GM21786 (cell line): ENCODE measurements around the gene MCC.

ENCODE experiments used
- ATAC-seq: cut with Tn5 transposase; IDR thresholded peaks from one replicate; pipeline ENCODE4 v1.9.1; 2021; ENCODE audit not compliant: unreplicated experiment

MCC gene

DNA sequence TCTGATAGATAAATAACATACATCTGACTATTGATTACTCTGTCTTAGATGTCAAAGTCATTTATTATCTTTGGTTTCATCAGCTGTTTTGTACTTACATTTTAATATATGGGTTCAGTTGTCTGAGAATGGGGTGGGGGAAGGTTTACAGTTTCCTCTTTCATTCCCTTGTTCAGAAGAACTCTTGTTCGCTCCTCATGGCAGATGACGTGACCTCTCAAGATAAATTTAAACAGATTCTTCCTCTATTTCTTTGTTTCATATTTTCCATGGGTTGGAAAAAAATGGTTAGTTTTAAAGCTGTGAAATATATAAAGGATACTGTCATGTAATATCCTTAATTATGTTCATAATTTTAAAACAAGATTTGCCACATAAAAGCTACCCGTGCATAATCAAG is 114.8 kb downstream of the MCC start:
- ATAC-seq, result no peak

DNA sequence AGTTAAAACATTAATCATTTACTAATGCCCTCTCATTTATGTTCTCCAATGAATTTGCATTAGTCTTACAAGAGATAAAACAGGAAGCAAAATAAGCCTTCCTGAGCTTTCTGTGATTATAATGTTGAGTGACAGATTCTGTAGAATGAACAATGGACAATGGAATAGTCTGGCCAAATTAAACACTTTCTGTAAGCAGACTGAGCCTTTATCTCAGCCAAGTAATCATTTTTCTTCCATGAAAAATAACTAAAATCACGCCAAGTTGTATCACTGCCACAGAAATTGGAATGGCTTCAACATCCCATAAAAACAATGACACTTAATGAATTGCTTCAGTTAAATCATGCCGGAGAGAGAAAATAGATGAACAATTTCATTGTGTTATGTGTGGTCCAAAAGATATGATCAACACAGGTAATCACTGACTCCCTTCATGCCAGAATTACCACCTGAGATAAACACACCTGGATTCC is 116.5 kb downstream of the MCC start:
- ATAC-seq, result no peak

DNA sequence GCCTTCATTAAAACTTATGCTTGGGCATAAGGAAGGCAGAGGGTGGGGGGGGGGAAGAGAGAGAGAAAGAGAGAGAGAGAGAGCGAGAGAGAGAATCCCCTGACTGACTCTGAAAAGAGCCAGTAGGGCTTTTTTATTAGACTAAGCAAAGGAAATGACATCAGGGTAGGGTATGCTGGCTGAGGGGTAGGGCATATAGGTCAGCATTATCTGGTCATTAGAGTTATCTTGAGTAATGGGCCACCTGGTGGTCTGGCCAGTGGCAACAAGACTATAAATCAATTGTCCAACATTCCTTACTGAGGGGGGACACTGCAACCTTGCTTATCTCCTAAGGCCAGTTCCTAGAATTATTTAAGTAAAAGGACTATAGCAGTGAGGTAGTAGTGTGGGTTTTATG is 120.7 kb downstream of the MCC start:
- ATAC-seq, result no peak

DNA sequence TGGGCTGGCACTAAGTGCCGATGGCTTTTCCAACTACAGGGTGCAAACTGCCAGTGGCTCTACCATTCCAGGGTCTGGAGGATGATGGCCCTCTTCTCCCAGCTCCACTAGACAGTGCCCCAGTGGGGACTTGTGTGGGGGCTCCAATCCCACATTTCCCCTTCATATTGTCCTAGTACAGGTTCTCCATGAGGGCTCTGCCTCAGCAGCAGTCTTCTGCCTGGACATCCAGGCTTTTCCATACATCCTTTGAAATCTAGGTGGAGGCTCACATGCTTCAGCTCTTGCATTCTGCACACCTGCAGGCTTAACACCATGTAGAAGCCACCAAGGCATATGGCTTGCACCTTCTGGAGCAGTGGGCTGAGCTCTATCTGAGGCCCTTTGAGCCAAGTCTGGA is 123.8 kb downstream of the MCC start:
- ATAC-seq, result no peak

DNA sequence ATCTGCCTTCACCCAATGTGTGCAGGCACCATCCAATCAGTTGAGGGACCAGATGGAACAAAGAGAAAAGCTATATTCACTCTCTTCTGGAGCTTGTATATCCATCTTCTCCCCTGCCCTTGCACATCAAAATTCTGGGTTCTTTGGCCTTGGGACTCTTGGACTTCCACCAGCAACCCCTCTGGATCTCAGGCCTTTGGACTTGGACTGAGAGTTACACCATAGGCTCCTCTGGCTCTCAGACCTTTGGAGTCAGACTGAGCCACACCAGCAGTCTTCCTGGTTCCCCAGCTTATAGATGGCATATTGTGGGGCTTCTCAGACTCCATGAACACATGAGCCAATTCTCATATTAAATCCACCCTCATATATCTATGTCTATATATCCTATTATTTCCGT is 126.6 kb downstream of the MCC start:
- no peak for ATAC-seq

DNA sequence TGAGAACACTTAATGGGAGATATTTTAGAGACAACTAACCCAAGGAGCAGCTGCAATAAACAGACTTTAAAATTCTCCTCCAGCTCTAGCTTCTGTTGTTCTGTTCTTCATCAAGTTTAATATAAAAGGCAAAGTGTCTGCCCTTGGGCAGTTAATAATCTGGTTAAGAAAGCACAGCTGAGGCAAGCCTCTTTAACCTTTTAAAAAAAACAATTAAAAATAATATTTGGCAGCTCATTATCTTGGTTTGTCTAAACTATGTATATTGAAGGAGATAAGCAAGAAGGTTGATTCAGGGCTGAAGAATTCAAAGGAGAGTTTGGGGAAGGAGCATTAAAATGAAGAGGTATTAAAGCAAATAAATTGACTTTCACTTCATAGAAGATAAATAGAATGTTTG is 128.8 kb downstream of the MCC start:
- no peak for ATAC-seq

DNA sequence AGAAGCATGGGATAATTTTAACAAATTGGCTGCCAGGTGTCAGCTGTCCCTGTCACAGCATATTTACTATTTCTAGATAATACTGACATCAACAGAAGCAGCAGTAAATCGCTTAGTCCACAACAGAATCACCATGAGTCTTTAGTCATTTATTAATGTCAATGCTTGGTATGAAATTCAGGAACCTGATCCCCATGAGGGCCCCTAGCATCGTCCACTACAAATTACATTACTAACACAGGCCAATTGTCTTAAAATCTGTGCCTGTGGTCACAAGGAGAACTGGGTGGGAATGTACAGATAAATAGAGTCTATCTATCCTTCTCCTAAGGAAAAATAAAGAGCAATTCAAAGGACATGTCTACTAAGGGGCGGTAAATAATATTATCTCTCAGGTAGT is 129.6 kb downstream of the MCC start:
- ATAC-seq, result no peak

DNA sequence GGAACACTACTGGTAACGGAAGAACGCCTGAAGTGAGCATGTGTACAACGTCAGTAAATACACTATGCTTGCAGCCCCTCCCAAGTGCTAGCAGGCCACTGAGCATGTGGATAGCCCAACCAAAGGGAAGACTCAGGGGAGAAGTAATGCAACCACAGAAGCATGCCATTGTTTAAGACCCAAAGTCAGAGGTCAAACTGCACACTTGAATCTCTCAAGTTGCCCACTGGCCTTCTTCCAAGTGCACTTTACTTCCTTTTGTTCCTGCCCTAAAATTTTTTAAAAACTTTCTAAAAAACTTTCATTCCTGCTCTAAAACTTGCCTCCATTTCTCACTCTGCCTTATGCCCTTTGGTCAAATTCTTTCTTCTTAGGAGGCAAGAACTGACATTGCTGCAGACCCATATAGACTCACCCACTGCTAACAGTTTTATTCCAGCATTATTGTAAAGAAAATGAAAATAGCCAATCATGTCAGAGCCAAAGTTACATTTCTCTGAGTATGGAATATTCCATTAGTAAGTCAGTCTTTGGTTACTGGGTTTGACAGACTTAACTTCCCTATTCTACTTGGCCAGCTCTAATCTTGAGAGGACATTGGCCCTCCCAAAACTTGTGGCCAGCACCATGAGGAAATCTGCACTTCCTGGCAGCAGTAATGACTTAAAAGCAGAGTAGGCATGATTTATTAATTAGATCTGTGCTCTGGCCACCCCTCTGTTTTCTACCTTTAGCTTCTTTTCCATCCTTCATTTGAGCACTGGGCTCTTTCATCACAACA is 130.4 kb downstream of the MCC start:
- ATAC-seq, result no peak

DNA sequence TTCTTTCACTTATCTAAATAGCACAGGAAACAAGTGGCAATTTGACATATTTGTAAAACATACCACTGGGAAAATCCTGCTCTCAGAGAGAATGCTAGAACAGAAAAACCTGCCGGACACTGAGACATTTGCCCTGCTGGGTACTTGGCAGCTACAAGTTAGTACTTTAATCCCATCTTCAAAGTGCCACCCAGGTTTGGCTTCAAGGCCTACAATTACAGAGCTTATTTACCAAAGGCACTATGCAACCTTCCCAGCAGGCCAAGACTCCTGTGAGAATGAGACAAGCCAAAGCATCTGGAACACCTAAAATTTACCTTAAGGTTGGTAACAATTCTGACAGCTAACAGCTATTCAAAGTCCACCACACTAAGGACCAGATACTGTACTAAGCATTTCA is 131.8 kb downstream of the MCC start:
- ATAC-seq, result no peak

DNA sequence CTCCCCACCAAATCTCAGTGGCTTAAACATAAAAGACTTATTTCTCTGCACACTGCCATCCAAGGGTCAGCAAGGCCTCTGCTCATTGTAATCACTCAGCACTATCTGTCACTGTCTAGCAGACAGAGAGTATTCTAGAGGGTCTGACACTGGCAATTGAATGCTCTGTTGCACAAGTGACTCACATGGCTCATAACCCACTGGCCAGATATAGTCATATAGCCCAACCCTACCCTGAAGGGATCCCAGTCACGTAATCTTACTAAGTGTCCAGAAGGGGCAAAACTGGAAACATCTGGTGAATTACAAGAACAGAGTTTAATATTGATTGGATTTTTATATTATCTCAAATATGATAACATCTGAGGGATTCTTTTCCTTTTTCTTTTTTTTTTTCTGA is 134.2 kb downstream of the MCC start:
- no peak for ATAC-seq

DNA sequence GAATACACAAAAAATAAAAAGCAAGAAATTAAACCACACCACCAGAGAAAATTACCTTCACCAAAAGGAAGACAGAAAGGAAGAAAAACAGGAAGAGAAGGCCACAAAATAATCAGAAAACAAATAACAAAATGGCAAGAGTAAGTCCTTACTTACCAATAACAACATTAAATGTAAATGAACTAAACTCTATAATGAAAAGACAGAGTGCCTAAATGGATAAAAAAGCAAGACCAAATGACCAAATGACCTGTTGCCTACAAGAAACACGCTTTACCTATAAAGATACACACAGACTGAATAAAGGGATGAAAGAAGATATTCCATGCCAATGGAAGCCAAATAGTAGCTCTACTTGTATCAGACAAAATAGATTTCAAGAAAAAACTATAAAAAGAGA is 140.7 kb downstream of the MCC start:
- no peak for ATAC-seq

DNA sequence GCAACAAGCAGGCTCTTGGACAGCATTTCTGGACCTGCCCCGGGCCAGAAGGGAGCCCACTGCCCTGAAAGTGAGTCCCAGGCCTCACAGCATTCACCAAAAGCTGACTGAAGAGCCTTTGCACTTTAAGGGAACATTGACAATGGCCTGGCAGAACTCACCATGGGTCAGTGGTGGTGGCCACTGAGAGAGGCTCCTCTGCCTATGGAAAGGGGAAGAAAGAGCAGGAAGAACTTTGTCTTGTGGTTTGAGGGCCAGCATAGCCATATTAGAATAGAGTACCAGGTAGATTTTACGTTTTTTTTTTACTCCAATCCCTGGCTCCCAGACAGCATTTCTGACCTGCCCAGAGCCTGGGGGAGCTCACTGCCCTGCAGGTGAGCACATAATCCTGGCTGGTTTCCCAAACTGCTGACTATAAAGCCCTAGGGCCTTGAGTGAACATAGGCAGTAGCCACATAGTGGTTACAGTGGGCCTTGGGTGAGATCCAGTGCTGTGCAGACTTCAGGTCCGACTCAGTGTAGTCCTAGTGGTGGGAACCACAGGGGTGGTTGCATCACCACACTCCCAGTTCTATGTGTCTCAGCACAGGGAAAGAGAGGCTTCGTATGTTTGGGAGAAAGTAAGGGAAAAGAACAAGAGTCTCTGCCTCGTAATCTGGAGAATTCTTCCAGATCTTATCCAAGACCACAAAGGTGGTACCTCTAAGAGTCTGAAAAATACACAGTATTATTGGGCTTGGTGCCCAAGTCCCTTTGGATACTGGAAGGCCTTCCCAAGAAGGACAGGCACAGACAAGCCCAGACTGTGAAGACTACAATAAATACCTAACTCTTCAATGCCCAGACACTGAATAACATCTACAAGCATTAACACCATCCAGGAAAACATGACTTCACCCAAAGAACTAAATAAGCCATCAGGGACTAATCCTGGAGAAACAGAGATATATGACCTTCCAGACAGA is 143.0 kb downstream of the MCC start:
- ATAC-seq, result no peak

DNA sequence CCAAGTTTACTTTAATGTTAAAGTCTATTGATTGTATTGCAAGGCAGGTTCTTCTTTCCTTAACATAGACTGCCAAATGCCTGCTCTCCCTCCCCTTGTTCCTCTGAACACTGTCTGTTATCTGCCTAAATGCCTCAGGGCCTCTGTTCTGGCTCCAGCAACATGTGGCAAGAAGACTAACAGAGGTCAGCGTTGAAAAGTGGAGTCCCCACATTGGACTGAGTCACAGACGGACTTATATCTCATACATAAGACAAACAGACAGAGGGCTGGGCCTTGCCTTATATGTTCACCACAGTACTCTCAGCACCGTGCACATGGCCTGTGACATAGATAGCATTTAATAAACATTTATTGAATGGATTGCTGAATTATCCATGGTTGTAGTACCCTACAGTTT is 144.9 kb downstream of the MCC start:
- ATAC-seq, result no peak

DNA sequence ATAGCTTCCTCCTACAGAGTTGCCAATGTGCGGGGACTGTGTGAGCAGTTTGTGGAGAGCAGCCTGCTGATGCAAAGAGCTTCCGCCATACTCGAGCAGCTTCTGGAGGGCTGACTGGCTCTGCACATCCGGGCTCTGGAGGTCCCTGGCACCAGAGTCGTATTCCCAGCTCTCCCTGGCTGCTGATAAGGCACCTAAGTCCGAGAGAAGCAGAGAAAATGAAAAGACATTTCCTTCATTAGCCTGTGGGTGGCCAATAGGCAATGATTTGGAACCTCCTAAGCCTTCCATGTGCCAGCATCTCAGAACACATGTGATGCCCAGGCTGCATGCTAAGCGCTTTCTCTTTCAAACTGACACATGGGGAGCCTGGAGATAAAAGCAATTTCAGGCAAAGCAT is 147.7 kb downstream of the MCC start:
- ATAC-seq, result no peak

DNA sequence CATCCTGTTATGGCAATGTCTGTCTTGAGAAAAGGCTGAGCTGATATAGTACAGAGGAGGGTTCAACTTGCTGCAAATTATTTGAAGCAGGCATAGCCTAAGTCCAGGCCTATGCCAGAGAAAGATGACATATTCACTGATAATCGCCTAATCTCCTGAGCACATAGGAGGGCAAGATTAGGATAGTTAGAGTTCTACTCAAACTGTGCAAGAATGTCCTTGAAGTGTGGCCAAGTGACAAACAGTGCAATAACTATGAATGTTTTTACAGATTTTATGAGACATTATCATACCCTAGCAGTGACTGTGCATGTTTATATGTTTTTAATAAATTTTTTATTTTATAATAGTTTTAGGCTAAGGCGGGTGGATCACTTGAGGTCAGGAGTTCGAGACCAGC is 149.6 kb downstream of the MCC start:
- ATAC-seq, result no peak

DNA sequence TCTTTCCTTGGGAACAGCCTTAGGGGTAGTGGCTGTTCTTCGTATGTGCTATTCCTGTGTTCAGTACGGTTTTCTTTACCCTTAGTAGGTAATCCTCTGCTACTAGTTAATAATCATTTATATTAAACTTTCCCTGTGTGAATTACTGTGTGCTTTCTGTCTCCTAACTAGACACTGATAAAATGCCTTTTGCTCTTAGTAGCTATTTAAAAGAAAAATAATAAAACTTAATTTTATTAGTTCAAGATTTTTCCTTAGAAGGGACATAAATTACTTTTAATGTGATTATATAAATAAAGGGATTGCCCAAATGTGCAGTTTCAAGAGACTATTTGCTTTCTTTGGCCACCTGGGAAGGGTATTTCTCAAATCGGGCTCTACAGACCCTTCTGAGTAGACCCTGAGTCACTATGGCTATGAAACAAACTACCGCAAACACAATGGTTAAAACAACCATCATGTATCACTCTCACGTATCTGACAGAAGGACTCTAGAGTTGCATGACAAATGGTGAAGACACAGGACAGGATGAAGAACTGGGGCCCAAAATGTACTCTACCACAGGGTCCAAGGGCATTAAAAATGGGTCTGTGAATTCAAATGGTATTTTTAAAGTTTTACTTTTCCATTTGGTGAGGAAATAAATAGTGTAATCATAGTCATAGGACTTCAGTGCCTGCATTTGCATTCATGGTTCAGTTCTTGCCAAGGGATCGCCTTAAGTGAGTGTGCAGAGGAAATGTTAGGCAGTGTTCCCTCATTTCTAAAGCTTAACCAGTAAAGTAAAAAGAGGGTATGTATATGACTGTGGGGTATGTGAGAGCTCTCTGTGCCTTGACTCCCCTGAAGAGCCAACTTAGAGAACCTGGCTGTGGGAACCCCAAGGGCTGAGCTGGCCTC is 150.5 kb downstream of the MCC start:
- no peak for ATAC-seq

DNA sequence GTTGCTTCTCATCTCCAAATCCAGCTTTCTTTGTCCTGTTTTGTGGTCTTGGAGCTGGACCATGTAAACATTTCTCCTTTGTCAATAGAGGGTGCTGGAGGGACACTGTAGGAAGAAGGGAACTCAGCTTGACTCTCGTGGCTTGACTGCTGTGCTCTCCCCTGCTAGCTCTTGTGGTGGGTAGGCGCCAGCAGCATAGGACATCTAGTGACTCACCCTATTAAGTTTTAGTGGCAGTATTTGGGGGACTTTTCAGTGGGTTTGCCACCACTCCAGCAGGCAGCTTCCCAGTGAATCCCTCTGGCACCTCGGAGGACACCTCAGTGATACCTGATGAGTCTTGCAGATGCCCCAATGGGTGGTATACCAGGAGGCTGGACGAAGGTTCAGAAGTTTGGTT is 151.3 kb downstream of the MCC start:
- ATAC-seq, result peak; percentile 45

DNA sequence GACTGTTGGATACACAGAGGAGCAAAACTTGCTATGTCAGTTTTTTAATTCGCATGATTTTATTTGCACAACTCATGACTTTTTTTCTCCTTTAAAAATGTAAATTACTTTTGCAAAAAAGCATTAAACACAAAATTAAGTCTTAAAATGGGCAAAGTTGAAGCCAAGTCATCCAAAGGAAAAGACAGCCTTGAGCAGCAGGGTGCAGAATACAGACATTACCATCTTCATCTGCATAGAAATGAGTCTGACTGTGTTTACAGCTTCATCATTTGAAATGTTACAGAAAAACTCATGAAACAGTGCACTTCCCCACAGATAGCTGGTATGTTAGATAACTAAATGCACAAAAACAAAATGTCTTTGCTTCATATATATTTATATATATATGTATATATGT is 154.8 kb downstream of the MCC start:
- ATAC-seq, result no peak

DNA sequence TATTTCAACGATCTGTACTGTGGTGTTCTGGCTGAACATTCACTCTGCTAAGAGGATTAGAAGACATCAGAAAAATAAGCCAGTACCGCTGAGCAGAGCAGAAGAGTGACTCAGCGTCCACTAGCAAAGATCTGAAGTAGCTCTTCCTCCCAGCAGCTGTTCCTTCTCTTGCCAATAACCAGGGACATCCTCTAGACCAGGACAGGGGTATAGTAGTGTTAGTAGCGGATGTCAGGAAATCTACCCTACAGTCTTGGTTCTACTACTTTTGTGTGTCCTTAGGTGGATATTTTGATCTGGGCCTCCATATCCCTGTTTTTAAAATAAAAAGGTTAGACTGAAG is 157.1 kb downstream of the MCC start:
- no peak for ATAC-seq

DNA sequence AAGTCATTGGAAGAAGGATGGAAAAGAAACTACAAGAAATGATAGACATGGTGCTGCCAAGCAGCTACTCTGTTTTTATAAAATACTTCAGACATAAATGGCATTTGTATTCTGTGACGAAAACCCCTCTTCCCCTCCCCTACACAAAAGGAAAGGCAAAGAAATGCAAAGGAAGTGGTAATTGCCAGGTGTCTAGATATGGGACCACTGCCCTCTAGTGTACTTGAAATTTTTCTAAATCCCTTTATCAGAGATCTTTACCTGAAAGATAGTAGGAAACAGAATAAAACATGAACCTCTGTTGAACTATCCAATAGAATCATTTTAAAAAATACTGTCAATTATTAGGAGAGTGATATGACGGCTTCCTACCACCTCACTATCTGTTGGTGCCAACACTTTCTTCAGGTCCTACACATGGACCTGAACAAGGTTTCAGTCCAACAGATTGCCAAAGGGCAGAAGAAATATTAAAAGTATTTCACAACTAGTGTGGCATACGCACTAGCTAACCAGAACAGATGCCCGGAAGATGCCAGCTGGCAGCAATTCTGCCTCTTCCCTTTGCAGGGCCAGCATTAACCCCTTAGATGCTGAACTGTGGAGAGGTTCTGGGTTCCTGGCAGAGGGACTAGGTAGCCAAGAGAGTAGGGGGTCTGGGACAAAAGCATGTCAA is 157.6 kb downstream of the MCC start:
- no peak for ATAC-seq

DNA sequence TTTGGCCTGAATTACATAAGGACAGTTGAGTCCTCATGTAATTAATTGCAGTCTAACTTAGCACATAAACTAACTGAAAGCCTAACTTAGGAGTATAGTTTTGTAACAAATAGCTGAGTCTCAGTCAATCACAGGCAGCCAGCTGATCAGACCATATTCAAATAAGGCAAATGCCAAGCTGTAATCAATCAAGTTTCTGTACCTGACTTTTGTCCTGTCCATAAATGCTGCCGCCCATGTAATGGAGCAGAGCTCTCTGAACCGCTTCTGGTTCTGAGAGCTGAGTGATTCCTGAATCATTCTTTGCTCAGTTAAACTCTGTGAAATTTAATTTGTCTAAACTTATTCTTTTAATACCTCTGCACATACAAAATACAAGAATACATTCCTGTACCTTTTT is 158.3 kb downstream of the MCC start:
- ATAC-seq, result no peak
